H1 (cell line): Measurements from ENCODE around the gene FAM210A. TPM values are rescaled to one million over a fixed set of nuclear protein-coding genes. Genes with fewer than 3 reads are reported as not detected.

Source experiments
- CTCF ChIA-PET: fragments of 300-600 bp; sonication (Branson Sonifier 250); formaldehyde crosslinking; loops from one replicate; lab custom pipeline; 2021; ENCODE audit not compliant: partially characterized antibody; lab: Charles Lee
- POLR2A ChIA-PET: fragments of 300-600 bp; sonication (Branson Sonifier 250); formaldehyde crosslinking; loops from one replicate; lab custom pipeline; 2021; ENCODE audit warnings: inconsistent platforms; ENCODE audit not compliant: partially characterized antibody; lab: Charles Lee
- DNase-seq, 2 experiments: peaks; one replicate each; pipeline versions ENCODE4 v3.0.0 to v3.0.0-alpha.2; 2010 to 2022; ENCODE audit warnings: low spot score in 2 of 2, low read depth in 1 of 2, mixed read lengths in 1 of 2
- FAIRE-seq: peaks from 2 replicates; lab custom pipeline; 2011; peaks lifted over from hg19 to GRCh38; lab: Jason Lieb, UNC
- H2AFZ ChIP-seq: 2 replicates; pipeline ENCODE4 v1.8.1; 2012; ENCODE audit warnings: low read length, inconsistent platforms
- H2AK5ac ChIP-seq: 2 replicates; pipeline ENCODE4 v1.6.1; 2013; ENCODE audit warnings: low read depth, low read length
- H2BK120ac ChIP-seq: replicated peaks from 2 replicates; pipeline ENCODE3; 2013; ENCODE audit warnings: low read depth, low read length, inconsistent platforms
- H2BK12ac ChIP-seq: 2 replicates; pipeline ENCODE4 v1.6.1; 2013; ENCODE audit warnings: low read depth, low read length
- H2BK15ac ChIP-seq: 2 replicates; pipeline ENCODE4 v1.6.1; 2013; ENCODE audit warnings: low read length
- H2BK20ac ChIP-seq: 2 replicates; pipeline ENCODE4 v1.6.1; 2013; ENCODE audit warnings: low read length
- H2BK5ac ChIP-seq: 2 replicates; pipeline ENCODE4 v1.6.1; 2013; ENCODE audit warnings: low read depth, low read length
- H3K14ac ChIP-seq: 2 replicates; pipeline ENCODE4 v1.6.1; 2013; ENCODE audit warnings: inconsistent platforms; ENCODE audit not compliant: insufficient read length
- H3K18ac ChIP-seq: 2 replicates; pipeline ENCODE4 v1.6.1; 2013; ENCODE audit warnings: low read length; ENCODE audit errors: extremely low read depth
- H3K23ac ChIP-seq: 2 replicates; pipeline ENCODE4 v1.6.1; 2013; ENCODE audit warnings: inconsistent platforms; ENCODE audit not compliant: insufficient read length
- H3K23me2 ChIP-seq: 2 replicates; pipeline ENCODE4 v1.6.1; 2013; ENCODE audit warnings: low read depth, low read length
- H3K27ac ChIP-seq: 2 replicates; pipeline ENCODE4 v1.6.1; 2011; ENCODE audit warnings: low read depth, low read length, inconsistent platforms
- H3K27me3 ChIP-seq, 4 experiments: replicated peaks in 1 of 4; 1 replicate in 1 of 4; 2 replicates in 3 of 4; pipeline versions ENCODE4 v1.6.1 to v1.8.1; 2011 to 2013; ENCODE audit warnings: low read length in 3 of 4, mild to moderate bottlenecking in 3 of 4, inconsistent platforms in 2 of 4, mixed read lengths in 2 of 4, moderate library complexity in 1 of 4; ENCODE audit not compliant: control insufficient read depth in 3 of 4, insufficient read depth in 3 of 4; ENCODE audit errors: extremely low read depth in 1 of 4
- H3K36me3 ChIP-seq, 4 experiments: 2 replicates each; pipeline versions ENCODE4 v1.6.1 to v1.8.1; 2011 to 2013; ENCODE audit warnings: mild to moderate bottlenecking in 4 of 4, low read length in 3 of 4, moderate library complexity in 2 of 4, control low read depth in 1 of 4, inconsistent platforms in 1 of 4; ENCODE audit not compliant: insufficient read depth in 4 of 4, control insufficient read depth in 2 of 4
- H3K4ac ChIP-seq: replicated peaks from 2 replicates; pipeline ENCODE3; 2013; ENCODE audit warnings: low read length, low read depth, mixed read lengths, inconsistent platforms; ENCODE audit not compliant: insufficient read length
- H3K4me1 ChIP-seq, 4 experiments: replicated peaks in 1 of 4; 1 replicate in 1 of 4; 2 replicates in 3 of 4; pipeline versions ENCODE4 v1.6.1 to v1.8.1; 2011 to 2013; ENCODE audit warnings: low read length in 3 of 4, inconsistent platforms in 2 of 4, mixed read lengths in 1 of 4; ENCODE audit not compliant: insufficient read depth in 4 of 4, control insufficient read depth in 3 of 4
- H3K4me2 ChIP-seq, 2 experiments: 2 replicates each; pipeline versions ENCODE4 v1.6.1 to v1.8.1; 2011 to 2013; ENCODE audit warnings: low read depth in 2 of 2, low read length in 2 of 2, control low read depth in 1 of 2, inconsistent platforms in 1 of 2, mild to moderate bottlenecking in 1 of 2; ENCODE audit not compliant: insufficient read depth in 1 of 2
- H3K4me3 ChIP-seq, 4 experiments: fragments of 200-600, 300-600 bp in 1 of 4; sonication (generic), shearing (Covaris generic), sonication (Bioruptor Twin) in 1 of 4; 2 replicates each; pipeline versions ENCODE4 v1.5.1 to v1.8.1; 2011 to 2016; ENCODE audit warnings: low read length in 4 of 4, low read depth in 3 of 4, control low read depth in 2 of 4, inconsistent platforms in 2 of 4, mild to moderate bottlenecking in 2 of 4, mixed read lengths in 1 of 4, moderate library complexity in 1 of 4; ENCODE audit not compliant: insufficient read depth in 2 of 4; ENCODE audit errors: extremely low read depth in 1 of 4
- H3K56ac ChIP-seq: replicated peaks from 2 replicates; pipeline ENCODE3; 2013; ENCODE audit warnings: low read depth, mild to moderate bottlenecking, mixed read lengths, low read length, inconsistent platforms; ENCODE audit not compliant: insufficient read length
- H3K79me1 ChIP-seq: 2 replicates; pipeline ENCODE4 v1.6.1; 2013; ENCODE audit warnings: low read depth, low read length, control low read depth
- H3K79me2 ChIP-seq, 2 experiments: 2 replicates each; pipeline versions ENCODE4 v1.6.1 to v1.8.1; 2012 to 2013; ENCODE audit warnings: low read length in 2 of 2, mild to moderate bottlenecking in 2 of 2, inconsistent platforms in 1 of 2; ENCODE audit not compliant: insufficient read depth in 2 of 2, control insufficient read depth in 1 of 2
- H3K9ac ChIP-seq, 4 experiments: replicated peaks in 1 of 4; 1 replicate in 1 of 4; 2 replicates in 3 of 4; pipeline versions ENCODE4 v1.6.1 to v1.8.1; 2011 to 2013; ENCODE audit warnings: low read depth in 3 of 4, low read length in 3 of 4, control low read depth in 2 of 4, mild to moderate bottlenecking in 2 of 4, moderate library complexity in 2 of 4, inconsistent platforms in 1 of 4; ENCODE audit errors: extremely low read depth in 1 of 4
- H3K9me3 ChIP-seq, 2 experiments: 2 replicates each; pipeline versions ENCODE4 v1.6.1 to v1.8.1; 2012 to 2013; ENCODE audit warnings: mild to moderate bottlenecking in 2 of 2, moderate library complexity in 2 of 2, control low read depth in 1 of 2, inconsistent platforms in 1 of 2, low read depth in 1 of 2, low read length in 1 of 2, mixed read lengths in 1 of 2; ENCODE audit not compliant: insufficient read depth in 2 of 2
- H4K20me1 ChIP-seq, 2 experiments: replicated peaks in 1 of 2; 2 replicates each; pipeline versions ENCODE3 to v1.8.1; 2011 to 2013; ENCODE audit warnings: inconsistent platforms in 2 of 2, low read length in 2 of 2, mild to moderate bottlenecking in 1 of 2; ENCODE audit not compliant: insufficient read depth in 2 of 2, control insufficient read depth in 1 of 2
- H4K5ac ChIP-seq: 2 replicates; pipeline ENCODE4 v1.6.1; 2013; ENCODE audit warnings: low read length, low read depth, mixed read lengths, inconsistent platforms; ENCODE audit not compliant: insufficient read length
- H4K8ac ChIP-seq: 2 replicates; pipeline ENCODE4 v1.8.0; 2013; ENCODE audit warnings: mild to moderate bottlenecking, moderate library complexity, low read length, inconsistent platforms; ENCODE audit not compliant: insufficient read depth; ENCODE audit errors: extremely low read depth
- H4K91ac ChIP-seq: replicated peaks from 2 replicates; pipeline ENCODE3; 2013; ENCODE audit warnings: low read length, mixed read lengths, inconsistent platforms; ENCODE audit not compliant: insufficient read length
- ATF2 ChIP-seq: IDR thresholded peaks from 2 replicates; pipeline ENCODE4 v1.6.1; 2012; ENCODE audit warnings: low read length, inconsistent platforms
- NANOG ChIP-seq: IDR thresholded peaks from 2 replicates; pipeline ENCODE4 v1.6.1; 2011; ENCODE audit warnings: low read length, low read depth, mild to moderate bottlenecking, inconsistent platforms; ENCODE audit not compliant: insufficient read depth, poor library complexity, severe bottlenecking
- RNF2 ChIP-seq: fragments of 200-900, 300-1000 bp; sonication (generic); IDR thresholded peaks from 2 replicates; pipeline ENCODE4 v1.7.1; 2016; ENCODE audit warnings: borderline replicate concordance, low read depth, mild to moderate bottlenecking, antibody characterized with exemption, low read length; ENCODE audit not compliant: poor library complexity, severe bottlenecking; ENCODE audit errors: missing control alignments
- SP4 ChIP-seq: IDR thresholded peaks from 2 replicates; pipeline ENCODE4 v1.6.1; 2012; ENCODE audit warnings: low read length, inconsistent platforms
- TBP ChIP-seq: IDR thresholded peaks from 2 replicates; pipeline ENCODE4 v1.6.1; 2011; ENCODE audit warnings: low read depth, low read length, improper control_type of control experiment
- WGBS, 2 experiments: shearing (Covaris generic) in 1 of 2; methylation state at CpG; one replicate each; pipeline versions ENCODE4 v1.1.6 to v1.1.7; 2013 to 2015; ENCODE audit warnings: low lambda C conversion rate in 2 of 2, mixed read lengths in 2 of 2, inconsistent platforms in 1 of 2, low coverage in 1 of 2, missing lambda C conversion rate in 1 of 2; ENCODE audit not compliant: insufficient replicate concordance in 2 of 2, insufficient coverage in 1 of 2, insufficient read length in 1 of 2; ENCODE audit errors: extremely low coverage in 1 of 2, missing lambda C conversion rate in 1 of 2; 5-methylcytosine and 5-hydroxymethylcytosine counted together
- polyA plus RNA-seq, 7 experiments: library from polyadenylated mRNA; depleted of rRNA in 3 of 7; stranded (reverse) in 5 of 7; unstranded in 2 of 7; fragments of >200 nt in 5 of 7; fragments of 200-250 nt in 2 of 7; gene quantifications; 1 replicate in 5 of 7; 2 replicates in 1 of 7; 4 replicates in 1 of 7; pipeline versions ENCODE4 v1.2.1 to v1.2.3, GENCODE V29; 2011 to 2013; ENCODE audit warnings: missing spikeins in 2 of 7, mixed read lengths in 2 of 7
- total RNA-seq: library from RNA; stranded (reverse); fragmentation: NEBNext Ultra II Directional; extraction: Animal tissue kit (Norgen Biotek cat#: 25700); gene quantifications from 2 replicates; pipeline ENCODE4 v1.2.1, GENCODE V29; 2021

The FAM210A gene
- total and polyA plus RNA-seq, 2 of the 8 experiments (the other 6 are each of a cell fraction or from before 2014, with no cell fraction given) = 8.2 to 25.4 TPM

GRCh38 chr18:13621886-13622619 is 104.3 kb downstream of the FAM210A start:
- ChIA-PET POLR2A (no interaction called here), CTCF (interaction anchor here (1.0 to 3.7 kb wide), 4 partner anchors 8 to 202 kb away, joined by 3 to 14 read pairs (median 4); partner anchors contain the start of gene MC5R)
- no peaks in the 10 kb centered on the region for H3K4me1 ChIP-seq
- no peaks in the 10 kb centered on the region for H3K9me3 ChIP-seq
- H3K27ac ChIP-seq = no peak overlapping the region
- H3K23me2 ChIP-seq = no peaks in the 10 kb centered on the region
- no peak overlapping the region for H2AK5ac ChIP-seq
- H3K14ac ChIP-seq = no peak overlapping the region
- no peak overlapping the region for H2BK12ac ChIP-seq
- no peaks in the 10 kb centered on the region for H3K36me3 ChIP-seq
- H4K91ac ChIP-seq = no peak overlapping the region
- H2AFZ ChIP-seq = no peak overlapping the region
- no peaks in the 10 kb centered on the region for H4K20me1 ChIP-seq
- H3K79me2 ChIP-seq = no peaks in the 10 kb centered on the region
- H3K4me2 ChIP-seq = no peak overlapping the region
- no peak overlapping the region for H2BK20ac ChIP-seq
- WGBS, 2 experiments = 95% methylated on average over 16 of the region's 19 CpGs; no CpG with 5 or more reads in 1 of the 2 experiments
- H3K79me1 ChIP-seq = no peaks in the 10 kb centered on the region; the same call in 1 of the 2 replicates
- H2BK5ac ChIP-seq = no peak overlapping the region
- H3K9ac ChIP-seq = no peak overlapping the region
- no peak overlapping the region for H3K4me3 ChIP-seq
- H3K56ac ChIP-seq = no peak overlapping the region
- no peak overlapping the region for H4K5ac ChIP-seq
- H3K27me3 ChIP-seq = no peaks in the 10 kb centered on the region
- H3K18ac ChIP-seq = no peak overlapping the region
- no peak overlapping the region for H3K23ac ChIP-seq
- H2BK15ac ChIP-seq = no peak overlapping the region
- FAIRE-seq (no peak), DNase-seq (no peak)
- no peak overlapping the region for H3K4ac ChIP-seq
- no peak overlapping the region for H4K8ac ChIP-seq
- no peak for TF ChIP-seq TBP
- no peak for TF ChIP-seq SP4
- no peak for TF ChIP-seq ATF2
- TF ChIP-seq RNF2 = no peak
- TF ChIP-seq NANOG = no peak
- no peak overlapping the region for H2BK120ac ChIP-seq
